SU-DHL-6 (cell line): ENCODE data around the gene PRKN.

Source experiments
- H2AFZ ChIP-seq: fragments of 200-600 bp; sonication (generic); 2 replicates; pipeline ENCODE4 v1.6.1; 2014; ENCODE audit warnings: low read depth, mild to moderate bottlenecking, moderate library complexity, mixed read lengths, antibody characterized with exemption, low read length; ENCODE audit not compliant: severe bottlenecking
- H3F3A ChIP-seq: fragments of 200-600 bp; shearing (Covaris generic); 2 replicates; pipeline ENCODE4 v1.6.0; 2016; ENCODE audit warnings: antibody characterized with exemption, mild to moderate bottlenecking; ENCODE audit not compliant: insufficient read depth
- H3K27ac ChIP-seq: fragments of 200-600 bp; sonication (generic); 2 replicates; pipeline ENCODE4 v1.5.1; 2016; ENCODE audit warnings: low read depth, mild to moderate bottlenecking, low read length, moderate library complexity, mixed read lengths
- H3K27me3 ChIP-seq: fragments of 200-600 bp; sonication (generic), shearing (Covaris generic); 2 replicates; pipeline ENCODE4 v1.6.0; 2014; ENCODE audit warnings: mild to moderate bottlenecking, low read length
- H3K36me3 ChIP-seq: fragments of 200-600 bp; sonication (generic); 2 replicates; pipeline ENCODE4 v1.6.1; 2014; ENCODE audit warnings: mild to moderate bottlenecking, low read length, mixed read lengths
- H3K4me2 ChIP-seq: fragments of 300-600, 200-600 bp; shearing (Covaris generic), sonication (generic); 2 replicates; pipeline ENCODE4 v1.6.0; 2014; ENCODE audit warnings: low read length, low read depth, mild to moderate bottlenecking; ENCODE audit not compliant: poor library complexity, severe bottlenecking
- H3K4me3 ChIP-seq: fragments of 200-600 bp; sonication (generic); 2 replicates; pipeline ENCODE4 v1.5.1; 2014; ENCODE audit warnings: antibody characterized with exemption, low read length, mild to moderate bottlenecking, mixed read lengths; ENCODE audit not compliant: insufficient read depth, poor library complexity, severe bottlenecking
- H3K79me2 ChIP-seq: fragments of 200-600 bp; sonication (generic); 2 replicates; pipeline ENCODE4 v1.6.1; 2014; ENCODE audit warnings: mild to moderate bottlenecking, low read length, moderate library complexity; ENCODE audit not compliant: insufficient read depth
- H3K9ac ChIP-seq: fragments of 200-600 bp; sonication (generic); 2 replicates; pipeline ENCODE4 v1.7.0; 2014; ENCODE audit warnings: mild to moderate bottlenecking, low read length
- H3K9me2 ChIP-seq: fragments of 200-600 bp; sonication (generic); replicated peaks from 2 replicates; pipeline ENCODE4 v1.6.1; 2014; ENCODE audit warnings: low read length; ENCODE audit not compliant: insufficient read depth
- H3K9me3 ChIP-seq: fragments of 200-600 bp; sonication (generic); 2 replicates; pipeline ENCODE4 v1.6.1; 2014; ENCODE audit warnings: low read length, mixed read lengths; ENCODE audit not compliant: insufficient read depth
- H4K20me1 ChIP-seq: fragments of 200-600 bp; sonication (generic); 2 replicates; pipeline ENCODE4 v1.6.1; 2014; ENCODE audit warnings: low read depth, mild to moderate bottlenecking, antibody characterized with exemption, low read length, moderate library complexity, mixed read lengths
- CTCF ChIP-seq: fragments of 200-600 bp; sonication (generic); IDR thresholded peaks from one replicate; pipeline ENCODE4 v1.5.1; 2017; ENCODE audit warnings: antibody characterized with exemption, mild to moderate bottlenecking, low read length, moderate library complexity; ENCODE audit not compliant: insufficient read depth, poor library complexity, severe bottlenecking
- EZH2phosphoT487 ChIP-seq: fragments of 200-600 bp; sonication (generic), shearing (Covaris generic); conservative IDR thresholded peaks from 2 replicates; pipeline ENCODE4 v1.6.1; 2018; ENCODE audit warnings: mild to moderate bottlenecking, antibody characterized with exemption, low read length, moderate library complexity, mixed read lengths

The PRKN gene

GRCh38 chr6:161940519-161940918, 787.0 kb downstream of the PRKN start:
- H3K4me3 ChIP-seq = no peak overlapping the region
- H3K79me2 ChIP-seq = no peaks in the 10 kb centered on the region
- H3K9me2 ChIP-seq = no peaks in the 10 kb centered on the region
- no peak for TF ChIP-seq CTCF
- no peak for TF ChIP-seq EZH2phosphoT487
- no peaks in the 10 kb centered on the region for H3K27me3 ChIP-seq
- no peak overlapping the region for H3K9ac ChIP-seq
- no peaks in the 10 kb centered on the region for H3K36me3 ChIP-seq
- H3K27ac ChIP-seq = no peak overlapping the region
- H3F3A ChIP-seq = no peaks in the 10 kb centered on the region
- no peak overlapping the region for H3K4me2 ChIP-seq
- no peak overlapping the region for H2AFZ ChIP-seq
- H4K20me1 ChIP-seq = no peaks in the 10 kb centered on the region
- H3K9me3 ChIP-seq = no peaks in the 10 kb centered on the region

GRCh38 chr6:161926324-161926723, 801.2 kb downstream of the PRKN start:
- no peak for TF ChIP-seq CTCF
- TF ChIP-seq EZH2phosphoT487 = no peak
- Histone ChIP-seq H3K4me3 (no peak overlapping the region), H3K36me3 (no peaks in the 10 kb centered on the region), H3K9me2 (no peaks in the 10 kb centered on the region), H3K9ac (no peak overlapping the region), H3K9me3 (no peaks in the 10 kb centered on the region), H4K20me1 (no peaks in the 10 kb centered on the region), H3K4me2 (no peak overlapping the region), H2AFZ (no peak overlapping the region), H3K27ac (no peak overlapping the region), H3F3A (no peaks in the 10 kb centered on the region), H3K79me2 (no peaks in the 10 kb centered on the region), H3K27me3 (no peaks in the 10 kb centered on the region)

GRCh38 chr6:161924516-161925116, 803.0 kb downstream of the PRKN start:
- Histone ChIP-seq H4K20me1 (no peaks in the 10 kb centered on the region), H3K27ac (no peak overlapping the region), H3K36me3 (no peaks in the 10 kb centered on the region), H3K9me3 (no peaks in the 10 kb centered on the region), H3F3A (no peaks in the 10 kb centered on the region), H3K4me3 (no peak overlapping the region), H3K9me2 (no peaks in the 10 kb centered on the region), H3K79me2 (no peaks in the 10 kb centered on the region), H3K27me3 (no peaks in the 10 kb centered on the region), H3K4me2 (no peak overlapping the region), H2AFZ (no peak overlapping the region), H3K9ac (no peak overlapping the region)
- TF ChIP-seq CTCF (no peak), EZH2phosphoT487 (no peak)
